ENCODE data around the gene NR4A2.

Gene NR4A2

GRCh38 chr2:156310773-156311172 lies 21.7 kb downstream of the NR4A2 start:
- no peak overlapping the region for H3K4me3 ChIP-seq (ENCODE audit: low read depth, low read length)
- in situ Hi-C loops (cut with HindIII; ENCODE audit: low sequenced_read_pairs), result loop anchor here (25.0 kb wide), 1 partner anchor 877 kb away; no protein-coding TSS in a partner anchor
- DNase-seq (ENCODE audit: low read depth), result no peak
- TF ChIP-seq, protein P1, sequence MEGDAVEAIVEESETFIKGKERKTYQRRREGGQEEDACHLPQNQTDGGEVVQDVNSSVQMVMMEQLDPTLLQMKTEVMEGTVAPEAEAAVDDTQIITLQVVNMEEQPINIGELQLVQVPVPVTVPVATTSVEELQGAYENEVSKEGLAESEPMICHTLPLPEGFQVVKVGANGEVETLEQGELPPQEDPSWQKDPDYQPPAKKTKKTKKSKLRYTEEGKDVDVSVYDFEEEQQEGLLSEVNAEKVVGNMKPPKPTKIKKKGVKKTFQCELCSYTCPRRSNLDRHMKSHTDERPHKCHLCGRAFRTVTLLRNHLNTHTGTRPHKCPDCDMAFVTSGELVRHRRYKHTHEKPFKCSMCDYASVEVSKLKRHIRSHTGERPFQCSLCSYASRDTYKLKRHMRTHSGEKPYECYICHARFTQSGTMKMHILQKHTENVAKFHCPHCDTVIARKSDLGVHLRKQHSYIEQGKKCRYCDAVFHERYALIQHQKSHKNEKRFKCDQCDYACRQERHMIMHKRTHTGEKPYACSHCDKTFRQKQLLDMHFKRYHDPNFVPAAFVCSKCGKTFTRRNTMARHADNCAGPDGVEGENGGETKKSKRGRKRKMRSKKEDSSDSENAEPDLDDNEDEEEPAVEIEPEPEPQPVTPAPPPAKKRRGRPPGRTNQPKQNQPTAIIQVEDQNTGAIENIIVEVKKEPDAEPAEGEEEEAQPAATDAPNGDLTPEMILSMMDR (IDR thresholded peaks at IDR 0.05; ENCODE audit: low read depth, low read length, missing control alignments), result no peak

GRCh38 chr2:156309917-156310316 lies 22.6 kb downstream of the NR4A2 start:
- TF ChIP-seq, protein P1 (IDR thresholded peaks at IDR 0.05; ENCODE audit: low read depth, low read length, missing control alignments), result no peak
- in situ Hi-C loops (cut with HindIII; ENCODE audit: low sequenced_read_pairs), result loop anchor here (25.0 kb wide), 1 partner anchor 877 kb away; no protein-coding TSS in a partner anchor
- DNase-seq (ENCODE audit: low read depth), result no peak
- no peak overlapping the region for H3K4me3 ChIP-seq (ENCODE audit: low read depth, low read length)

- in situ Hi-C loops (cut with HindIII; ENCODE audit: low sequenced_read_pairs), result loop anchor here (25.0 kb wide), 1 partner anchor 878 kb away; no protein-coding TSS in a partner anchor
- no peak for DNase-seq (ENCODE audit: low read depth)
- H3K4me3 ChIP-seq (ENCODE audit: low read depth, low read length), result no peak overlapping the region
- TF ChIP-seq, protein P1 (IDR thresholded peaks at IDR 0.05; ENCODE audit: low read depth, low read length, missing control alignments), result no peak
Measured at GRCh38 chr2:156309167-156309566, 23.4 kb downstream of the NR4A2 start.

GRCh38 chr2:156306821-156307220 lies 25.7 kb downstream of the NR4A2 start:
- TF ChIP-seq, protein P1 (IDR thresholded peaks at IDR 0.05; ENCODE audit: low read depth, low read length, missing control alignments), result no peak
- DNase-seq (ENCODE audit: low read depth), result no peak
- no peak overlapping the region for H3K4me3 ChIP-seq (ENCODE audit: low read depth, low read length)
- in situ Hi-C loops (cut with HindIII; ENCODE audit: low sequenced_read_pairs), result loop anchor here (25.0 kb wide), 1 partner anchor 880 kb away; no protein-coding TSS in a partner anchor

DNA sequence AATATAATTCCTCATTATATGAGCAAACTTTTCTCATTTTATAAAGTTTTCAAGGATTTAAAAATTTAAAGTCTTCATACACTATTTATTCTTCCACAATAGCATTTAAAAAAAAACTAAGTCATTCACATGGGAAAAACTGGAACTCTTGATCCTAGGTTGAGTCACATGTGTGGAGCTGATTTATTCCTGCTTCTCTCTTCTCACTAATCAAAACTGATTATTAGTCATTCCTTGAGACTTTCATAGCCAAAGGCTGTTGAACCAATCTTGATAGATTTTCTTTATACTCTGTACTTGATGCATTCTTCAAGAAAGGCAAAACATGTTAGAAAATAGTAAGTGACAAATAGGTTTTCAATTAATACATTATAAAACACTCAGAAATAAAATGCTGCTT lies 27.4 kb downstream of the NR4A2 start:
- DNase-seq (ENCODE audit: low read depth), result no peak
- TF ChIP-seq, protein P1 (IDR thresholded peaks at IDR 0.05; ENCODE audit: low read depth, low read length, missing control alignments), result no peak
- H3K4me3 ChIP-seq (ENCODE audit: low read depth, low read length), result no peak overlapping the region
- in situ Hi-C loops (cut with HindIII; ENCODE audit: low sequenced_read_pairs), result loop anchor here (25.0 kb wide), 1 partner anchor 882 kb away; no protein-coding TSS in a partner anchor

DNA sequence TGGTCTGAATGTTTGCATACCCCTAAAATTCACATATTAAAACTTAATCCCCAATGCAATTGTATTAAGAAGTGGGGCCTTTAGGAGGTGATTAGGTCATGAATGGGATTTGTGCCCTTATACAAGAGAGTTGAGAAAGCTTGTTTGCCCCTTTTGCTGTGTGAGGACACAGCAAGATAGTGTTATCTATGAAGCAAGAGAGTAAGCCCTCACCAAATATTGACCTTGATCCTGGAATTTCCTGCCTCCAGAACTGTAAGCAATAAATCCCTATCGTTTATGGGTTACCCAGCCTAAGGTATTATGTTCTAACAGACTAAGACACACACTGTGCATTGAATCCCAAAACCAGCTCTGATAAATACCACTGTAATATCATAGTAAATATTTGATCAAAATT lies 32.2 kb downstream of the NR4A2 start:
- in situ Hi-C loops (cut with HindIII; ENCODE audit: low sequenced_read_pairs), result loop anchor here (25.0 kb wide), 1 partner anchor 887 kb away; no protein-coding TSS in a partner anchor
- TF ChIP-seq, protein P1 (IDR thresholded peaks at IDR 0.05; ENCODE audit: low read depth, low read length, missing control alignments), result no peak
- no peak overlapping the region for H3K4me3 ChIP-seq (ENCODE audit: low read depth, low read length)
- DNase-seq (ENCODE audit: low read depth), result no peak
